ENCODE results near the gene TRAPPC3.

- TF ChIP-seq CTCF (conservative IDR thresholded peaks at IDR 0.05; ENCODE audit: low read depth, low read length) (no peak), EZH2 (IDR thresholded peaks at IDR 0.05; ENCODE audit: borderline replicate concordance, low read depth, low read length, poor library complexity, severe bottlenecking) (no peak)
These were observed 17.3 kb downstream of the TRAPPC3 start for GRCh38 chr1:36132029-36132428.
